ENCODE results near the gene GYS2. TPM values are rescaled to one million over a fixed set of nuclear protein-coding genes. Genes with fewer than 3 reads are reported as not detected.
A peak's percentile ranks its signal among the peaks of the same experiment; 100 is the strongest.

GYS2 gene
- total RNA-seq, 1 donor from 2014 or later, result not detected

- H3K4me3 Mint-ChIP-seq (ENCODE audit: unreplicated experiment), result no peak within 1 kb of the TSS
- H3K27me3 Mint-ChIP-seq (ENCODE audit: low read depth, unreplicated experiment), result no peaks in the 10 kb centered on the region
- H3K4me3 ChIP-seq (ENCODE audit: insufficient read depth, low read depth, low read length), result peak within 1 kb of the TSS; percentile 92
- peaks cover 21% of the 10 kb centered on the region for H3K4me1 Mint-ChIP-seq (ENCODE audit: low read depth, unreplicated experiment)
- H3K27ac Mint-ChIP-seq (ENCODE audit: unreplicated experiment), result no peak within 1 kb of the TSS
- peaks cover 19% of the 10 kb centered on the region for H3K36me3 ChIP-seq (ENCODE audit: insufficient read depth, low read length)
- no peak for TF ChIP-seq CTCF (IDR thresholded peaks at IDR 0.05; ENCODE audit: insufficient read depth, low read depth, low read length)
- no peak for TF ChIP-seq EZH2 (IDR thresholded peaks at IDR 0.05; ENCODE audit: insufficient read depth, low read length)
- H3K9me3 ChIP-seq (ENCODE audit: insufficient read depth, low read depth, low read length), result no peaks in the 10 kb centered on the region
- H3K9ac ChIP-seq (ENCODE audit: low read length), result peak within 1 kb of the TSS; percentile 99
- DNase-seq (ENCODE audit: low read depth) (peak; percentile 97), FAIRE-seq (peak; percentile 98)
- peaks cover 42% of the 10 kb centered on the region for H4K20me1 ChIP-seq (ENCODE audit: insufficient read depth, low read length)
- H3K27ac ChIP-seq (ENCODE audit: low read depth, low read length), result peak within 1 kb of the TSS; percentile 97
- H3K36me3 Mint-ChIP-seq (ENCODE audit: low read depth, unreplicated experiment), result peaks cover 11% of the 10 kb centered on the region
- H3K27me3 ChIP-seq (ENCODE audit: insufficient read depth, low read length), result no peaks in the 10 kb centered on the region
- peaks cover 15% of the 10 kb centered on the region for H3K4me1 ChIP-seq (ENCODE audit: insufficient read depth, low read length)
- peak within 1 kb of the TSS; percentile 97 for H3K4me2 ChIP-seq (ENCODE audit: low read length)
- H3K9me3 Mint-ChIP-seq (ENCODE audit: unreplicated experiment), result no peaks in the 10 kb centered on the region
- peak within 1 kb of the TSS; percentile 89 for H2AFZ ChIP-seq (ENCODE audit: low read depth, low read length)
- peaks cover 96% of the 10 kb centered on the region for H3K79me2 ChIP-seq (ENCODE audit: insufficient read depth, low read length)
These were observed 103.1 kb downstream of the GYS2 start, which contains the start of the genes GOLT1B and RECQL for GRCh38 chr12:21501258-21502163. Gene GOLT1B, plus strand, starts transcription at chr12:21501789. Its CDS starts 135 bp downstream, at chr12:21501924. Gene RECQL, minus strand, starts transcription at chr12:21501635. Its CDS starts 2,065 bp downstream, at chr12:21499570.

GRCh38 chr12:21500786-21501257, 103.8 kb downstream of the GYS2 start:
- TF ChIP-seq EZH2 (IDR thresholded peaks at IDR 0.05; ENCODE audit: insufficient read depth, low read length), result no peak
- no peak for TF ChIP-seq CTCF (IDR thresholded peaks at IDR 0.05; ENCODE audit: insufficient read depth, low read depth, low read length)
- Histone ChIP-seq H3K4me2 (ENCODE audit: low read length) (peak overlapping the region; percentile 97), H3K36me3 (ENCODE audit: insufficient read depth, low read length) (peaks cover 24% of the 10 kb centered on the region), H3K79me2 (ENCODE audit: insufficient read depth, low read length) (peaks cover 95% of the 10 kb centered on the region), H4K20me1 (ENCODE audit: insufficient read depth, low read length) (peaks cover 36% of the 10 kb centered on the region), H2AFZ (ENCODE audit: low read depth, low read length) (peak overlapping the region; percentile 89), H3K9me3 (ENCODE audit: insufficient read depth, low read depth, low read length) (no peaks in the 10 kb centered on the region), H3K27ac (ENCODE audit: low read depth, low read length) (peak overlapping the region; percentile 97), H3K4me1 (ENCODE audit: insufficient read depth, low read length) (peaks cover 15% of the 10 kb centered on the region), H3K4me3 (ENCODE audit: insufficient read depth, low read depth, low read length) (peak overlapping the region; percentile 92), H3K27me3 (ENCODE audit: insufficient read depth, low read length) (no peaks in the 10 kb centered on the region), H3K9ac (ENCODE audit: low read length) (peak overlapping the region; percentile 99)
- no peak overlapping the region for H3K27ac Mint-ChIP-seq (ENCODE audit: unreplicated experiment)
- DNase-seq (ENCODE audit: low read depth), result no peak
- peaks cover 11% of the 10 kb centered on the region for H3K36me3 Mint-ChIP-seq (ENCODE audit: low read depth, unreplicated experiment)
- no peaks in the 10 kb centered on the region for H3K9me3 Mint-ChIP-seq (ENCODE audit: unreplicated experiment)
- H3K4me1 Mint-ChIP-seq (ENCODE audit: low read depth, unreplicated experiment), result peaks cover 21% of the 10 kb centered on the region
- no peaks in the 10 kb centered on the region for H3K27me3 Mint-ChIP-seq (ENCODE audit: low read depth, unreplicated experiment)
- no peak overlapping the region for H3K4me3 Mint-ChIP-seq (ENCODE audit: unreplicated experiment)
- FAIRE-seq, result peak; percentile 37

All from astrocyte (in vitro differentiated cells and primary cell).